Measurements from ENCODE around the gene NFX1.
A peak's percentile ranks its signal among the peaks of the same experiment; 100 is the strongest.
"Not testable (repeated sequence)": the region's sequence is repeated elsewhere in the genome, so short reads cannot be mapped to it uniquely, and the experiment has no call there.

NFX1 gene

DNA sequence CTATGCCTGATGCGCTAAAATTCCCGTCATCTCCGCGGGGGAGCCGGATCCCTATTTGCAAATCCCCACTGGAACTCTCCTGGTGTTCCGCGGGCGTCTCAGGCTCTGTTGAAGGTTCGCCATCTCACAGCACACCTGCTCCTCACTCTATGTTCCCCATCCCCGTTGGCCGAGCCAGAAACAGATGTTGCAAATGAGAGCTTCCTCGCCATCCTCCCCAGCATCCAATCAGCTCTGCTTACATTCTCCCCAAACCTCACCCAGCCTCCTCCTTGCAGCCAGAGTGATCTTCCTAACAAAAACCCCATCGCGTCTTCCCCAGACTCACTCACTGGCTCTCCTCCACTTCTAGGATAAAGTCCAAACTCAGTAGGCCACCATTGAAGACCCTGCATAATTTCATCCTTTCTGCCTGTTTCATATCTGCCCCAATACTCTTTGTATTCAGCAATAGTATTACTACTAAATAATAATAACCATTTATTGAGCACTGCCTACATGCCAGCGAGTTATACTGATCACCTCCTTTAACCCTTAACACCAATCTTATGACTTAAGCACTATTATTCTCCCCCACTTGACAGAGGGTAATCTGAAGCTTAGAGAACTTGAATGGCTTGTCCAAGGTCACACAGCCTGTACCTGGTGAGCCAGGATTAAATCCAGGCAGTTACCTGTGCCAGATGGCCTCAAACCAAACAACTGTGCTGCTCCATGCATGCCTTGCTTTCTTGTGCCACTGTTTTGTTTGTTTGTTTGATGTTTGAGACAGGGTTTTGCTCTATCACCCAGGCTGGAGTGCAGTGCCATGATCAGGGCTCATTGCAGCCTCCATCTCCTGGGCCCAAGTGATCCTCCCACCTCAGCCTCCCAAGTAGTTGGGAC lies 98.0 kb downstream of the NFX1 start:
- DNase-seq (ENCODE audit: low spot score) = no peak

GRCh38 chr9:33391111-33391771 lies 100.9 kb downstream of the NFX1 start:
- DNase-seq (ENCODE audit: low spot score) = not testable (repeated sequence)

DNA sequence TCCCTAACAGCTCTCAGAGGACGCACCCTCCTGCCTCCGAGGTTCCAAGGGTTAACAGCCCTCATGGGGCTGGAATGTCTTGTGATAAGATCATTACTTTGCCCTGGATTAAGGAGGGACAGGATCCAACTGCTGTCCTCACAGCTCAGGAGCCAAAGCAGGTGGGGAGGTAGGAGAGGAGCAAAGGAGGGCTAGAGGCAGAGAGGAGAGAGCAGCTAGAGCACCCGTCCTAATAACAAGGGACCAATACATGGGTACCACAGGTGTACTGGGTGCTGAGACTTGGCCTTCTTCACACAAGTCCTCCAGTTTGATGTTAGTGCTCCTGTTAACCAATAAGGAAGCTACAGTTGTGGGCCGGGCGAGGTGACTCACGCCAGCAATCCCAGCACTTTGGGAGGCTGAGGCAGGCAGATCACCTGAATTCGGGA lies 102.3 kb downstream of the NFX1 start:
- not testable (repeated sequence) for DNase-seq (ENCODE audit: low spot score)

DNA sequence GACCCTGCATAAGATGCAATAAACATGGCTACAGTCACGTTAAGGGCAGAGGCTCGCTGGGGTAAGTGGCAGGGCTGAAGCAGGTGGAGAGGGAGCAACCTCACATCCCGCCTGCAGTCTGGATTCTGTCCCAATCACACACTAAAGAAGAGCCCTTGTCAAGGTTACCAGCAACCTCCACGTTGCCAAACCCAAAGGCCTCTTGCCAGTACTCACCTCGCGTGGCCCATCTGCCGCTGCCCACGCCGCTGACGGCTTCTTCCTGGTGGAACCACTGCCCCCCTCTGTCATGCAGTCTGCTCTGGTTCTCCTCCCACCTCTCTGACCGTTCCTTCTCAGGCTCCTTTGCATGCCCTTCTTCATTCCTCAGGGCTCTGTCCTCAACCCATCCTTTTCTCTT lies 103.3 kb downstream of the NFX1 start:
- DNase-seq (ENCODE audit: low spot score) = no peak

DNA sequence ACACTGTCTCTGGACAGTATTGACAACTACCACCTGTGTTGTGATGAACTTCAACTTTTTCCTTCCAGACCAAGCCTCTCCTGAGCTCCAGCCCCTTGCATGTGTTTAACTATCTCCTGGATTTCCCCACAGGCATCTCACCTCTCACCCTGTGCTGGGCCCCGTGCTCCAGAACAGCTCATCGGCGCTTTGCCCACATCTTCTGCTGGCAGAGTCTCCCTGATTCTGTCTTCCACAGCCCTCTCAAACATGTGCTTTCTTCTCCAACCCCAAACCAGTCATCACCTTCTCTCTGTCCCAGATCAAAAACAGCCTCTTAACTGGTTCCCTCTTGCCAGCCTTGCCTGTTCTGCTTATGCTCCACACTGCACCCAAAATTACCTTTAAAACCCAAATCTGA lies 103.7 kb downstream of the NFX1 start:
- DNase-seq (ENCODE audit: low spot score) = not testable (repeated sequence)

DNA sequence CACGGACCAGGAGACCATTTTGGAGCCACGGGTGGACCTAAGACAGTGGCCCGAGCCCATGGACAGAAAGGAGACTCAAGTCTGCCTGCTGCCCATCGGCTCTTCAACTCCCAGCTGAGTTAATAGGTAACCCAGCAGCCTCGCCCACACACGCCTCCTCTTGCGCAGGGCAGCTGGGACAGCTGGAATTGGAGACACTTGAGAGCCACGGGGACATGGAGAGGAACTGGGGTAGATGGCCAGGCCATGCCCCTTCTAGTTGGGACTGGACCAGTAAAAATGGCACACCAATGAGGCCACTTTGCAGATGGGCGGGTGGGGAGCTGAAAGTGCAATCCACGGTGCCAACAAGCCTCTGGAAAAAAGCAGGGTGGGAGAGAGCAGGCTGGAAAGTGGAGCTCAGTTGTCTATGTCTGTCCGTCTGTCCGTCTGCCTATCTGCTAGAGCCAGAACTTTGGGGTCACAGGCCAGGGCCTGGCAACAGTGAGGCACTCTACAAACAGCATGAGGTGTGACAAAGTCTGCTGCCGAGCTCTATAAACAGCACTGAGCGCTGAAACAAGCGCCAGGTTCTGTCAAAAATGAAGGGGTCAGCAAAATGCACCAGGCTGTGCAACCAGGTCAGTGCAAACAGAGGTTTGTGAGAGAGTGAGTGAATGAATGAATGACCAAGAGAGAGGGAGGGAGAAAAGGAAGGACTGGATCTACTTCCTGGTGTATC lies 105.0 kb downstream of the NFX1 start:
- DNase-seq (ENCODE audit: low spot score) = not testable (repeated sequence)

- not testable (repeated sequence) for DNase-seq (ENCODE audit: low spot score)
These were observed 107.5 kb downstream of the NFX1 start for GRCh38 chr9:33397801-33398200.

DNA sequence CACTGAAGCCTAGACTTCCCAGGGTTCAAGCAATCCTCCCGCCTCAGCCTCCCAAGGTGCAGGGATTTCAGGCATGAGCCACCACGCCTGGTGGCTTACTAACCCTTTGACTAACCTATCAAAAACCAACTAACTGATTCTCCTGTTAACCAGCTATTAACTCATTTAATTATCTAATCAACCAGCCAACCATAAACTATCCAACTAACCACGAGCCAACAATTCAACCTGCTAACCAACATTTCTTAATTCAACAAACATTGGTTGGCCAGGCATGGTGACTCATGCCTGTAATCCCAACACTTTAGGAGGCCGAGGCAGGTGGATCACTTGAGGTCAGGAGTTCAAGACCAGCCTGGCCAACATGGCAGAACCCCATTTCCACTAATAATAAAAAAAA lies 108.7 kb downstream of the NFX1 start:
- DNase-seq (ENCODE audit: low spot score) = not testable (repeated sequence)

GRCh38 chr9:33401809-33402208 lies 111.5 kb downstream of the NFX1 start:
- not testable (repeated sequence) for DNase-seq (ENCODE audit: low spot score)

DNA sequence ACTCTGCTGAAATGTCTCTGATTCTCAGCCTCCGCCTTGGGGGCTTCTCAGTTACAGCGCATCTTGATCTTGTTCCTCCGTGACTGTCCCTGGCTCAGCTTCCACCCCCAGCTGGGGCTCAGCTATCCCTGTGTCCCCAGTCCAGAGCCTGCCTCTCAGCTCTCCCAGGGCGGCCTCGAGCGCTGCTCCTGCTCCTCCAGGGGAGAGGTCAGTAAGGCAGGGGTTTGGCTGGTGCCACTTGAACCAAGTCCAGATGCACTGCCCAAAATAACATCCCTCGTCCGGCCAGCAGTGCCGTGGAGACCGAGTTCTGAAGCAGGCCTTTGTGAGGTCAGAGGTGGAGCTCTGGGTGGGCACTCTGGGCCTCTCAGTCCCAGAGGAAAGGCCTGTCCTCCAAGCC lies 112.1 kb downstream of the NFX1 start, which contains the start of gene AQP7:
TSS of gene AQP7 (minus strand) at position 198 of the 400 bp plus-strand sequence. CDS start 1,306 bp downstream, outside the sequence.
- not testable (repeated sequence) for DNase-seq (ENCODE audit: low spot score)

DNA sequence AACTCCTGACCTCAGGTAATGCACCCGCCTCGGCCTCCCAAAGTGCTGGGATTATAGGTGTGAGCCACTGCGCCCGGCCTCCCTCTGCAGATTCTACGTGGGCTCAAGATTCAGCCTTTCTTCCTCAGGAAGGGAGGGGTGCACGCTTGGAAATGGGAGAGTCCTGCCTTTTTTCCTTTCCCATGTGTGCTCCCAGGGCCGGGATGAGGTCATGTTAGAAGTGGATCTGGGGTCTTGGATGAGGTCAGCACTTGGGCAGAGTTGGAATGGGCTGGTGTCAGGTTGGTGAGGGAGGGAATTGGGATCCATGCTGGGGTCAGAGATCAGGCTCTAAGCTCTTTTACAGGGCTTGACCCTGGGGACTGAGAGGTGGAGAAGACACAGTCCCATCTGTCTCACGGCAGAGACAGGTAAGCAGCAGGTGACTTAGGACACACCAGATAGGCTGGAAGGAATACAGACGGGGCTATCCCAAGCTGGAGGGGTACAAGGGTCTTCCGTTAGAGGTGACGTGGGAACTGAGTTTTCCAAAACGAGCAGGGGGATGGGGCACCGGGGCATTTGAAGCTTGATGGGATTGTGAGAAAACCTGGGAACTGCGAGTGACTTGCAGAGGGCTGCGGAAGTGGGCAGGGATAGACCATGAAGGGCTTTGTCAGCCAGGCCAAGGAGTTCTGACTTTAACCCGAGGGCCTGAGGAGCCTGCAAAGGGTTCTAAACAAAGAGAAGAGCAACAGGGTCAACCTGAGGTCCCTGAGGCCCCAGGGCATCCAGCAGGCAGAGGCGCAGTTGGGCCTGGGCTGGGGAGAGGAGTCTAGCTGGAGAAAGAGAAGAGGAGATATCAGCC lies 113.8 kb downstream of the NFX1 start:
- no peak for DNase-seq (ENCODE audit: low spot score)

- no peak for DNase-seq (ENCODE audit: low spot score)
These were observed 114.6 kb downstream of the NFX1 start for GRCh38 chr9:33404788-33405362.

- no peak for DNase-seq (ENCODE audit: low spot score)
These were observed 116.7 kb downstream of the NFX1 start for GRCh38 chr9:33407061-33407460.

DNA sequence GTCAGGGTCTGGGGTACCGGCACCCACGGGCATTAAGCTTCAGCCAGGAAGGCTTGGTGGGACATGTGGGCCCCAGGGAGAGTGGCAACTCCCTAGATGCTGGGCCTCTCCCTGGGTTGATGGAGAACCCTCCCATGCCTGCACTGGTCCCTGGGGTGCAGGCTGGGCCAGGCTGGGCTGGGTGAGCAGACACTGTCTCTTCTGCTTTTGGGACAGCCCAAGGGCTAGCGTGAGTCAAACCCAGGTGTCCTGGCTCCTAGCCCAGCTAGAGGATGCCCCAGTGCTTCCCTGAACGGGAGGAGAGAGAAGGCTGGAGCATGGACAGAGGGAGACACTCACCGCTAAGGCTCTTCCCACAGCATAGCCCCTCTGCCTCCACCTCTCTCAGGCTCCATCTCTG lies 117.8 kb downstream of the NFX1 start:
- no peak for DNase-seq (ENCODE audit: low spot score)

- no peak for DNase-seq (ENCODE audit: low spot score)
These were observed 124.0 kb downstream of the NFX1 start for GRCh38 chr9:33414268-33414667.

DNA sequence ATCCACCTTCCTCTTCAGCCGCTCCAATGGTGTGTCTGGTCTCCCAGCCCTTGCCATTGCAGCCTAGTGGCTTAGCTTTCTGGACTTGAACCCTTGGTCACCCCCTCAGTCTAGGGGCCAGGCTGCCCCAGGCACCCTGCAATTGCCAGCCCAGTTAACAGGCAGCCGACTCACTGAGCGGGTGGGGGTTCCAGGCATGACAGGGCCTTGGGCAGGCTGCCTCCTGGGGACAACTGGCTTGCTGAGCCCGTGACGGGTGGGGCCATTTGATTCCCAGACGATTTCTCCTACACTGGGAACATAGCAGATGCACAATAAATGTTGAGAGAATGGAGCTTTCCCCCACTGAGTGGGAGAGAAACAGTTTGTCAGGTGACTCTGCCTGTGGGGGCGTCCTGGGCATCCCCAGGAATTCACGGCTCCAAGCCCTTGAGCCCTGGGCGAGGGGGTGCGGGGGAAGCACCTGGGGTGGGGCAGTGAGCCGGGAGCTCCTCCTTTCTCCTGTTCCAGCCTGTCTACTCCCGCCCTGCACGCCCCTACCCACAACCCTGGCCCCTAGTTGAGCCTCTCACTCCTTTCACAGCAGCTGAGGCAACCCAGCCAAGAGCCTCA lies 124.7 kb downstream of the NFX1 start:
- DNase-seq (ENCODE audit: low spot score) = no peak

- DNase-seq (ENCODE audit: low spot score) = peak; percentile 91
These were observed 125.3 kb downstream of the NFX1 start for GRCh38 chr9:33415501-33416038.

- DNase-seq (ENCODE audit: low spot score) = peak; percentile 67
These were observed 126.7 kb downstream of the NFX1 start for GRCh38 chr9:33416996-33417395.

DNA sequence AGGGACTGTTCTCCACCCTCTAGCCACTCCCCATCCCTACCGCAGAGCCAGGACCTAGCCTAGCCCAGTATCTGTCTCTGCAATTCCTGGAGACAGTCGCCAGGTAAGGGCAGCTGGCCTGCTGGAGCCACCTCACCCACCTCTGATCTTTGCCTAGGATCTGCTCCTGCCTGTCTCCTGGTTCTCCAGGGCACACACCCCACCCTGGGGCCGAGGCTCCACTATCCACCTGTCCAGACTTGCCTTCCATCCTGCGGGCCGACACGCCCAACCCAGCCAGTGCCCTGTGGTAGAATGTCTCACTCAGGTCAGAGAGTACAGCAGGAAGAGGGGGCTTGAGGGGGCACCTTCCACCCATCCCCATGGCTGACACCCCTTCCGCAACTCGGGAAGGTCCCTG lies 127.8 kb downstream of the NFX1 start:
- DNase-seq (ENCODE audit: low spot score) = no peak

DNA sequence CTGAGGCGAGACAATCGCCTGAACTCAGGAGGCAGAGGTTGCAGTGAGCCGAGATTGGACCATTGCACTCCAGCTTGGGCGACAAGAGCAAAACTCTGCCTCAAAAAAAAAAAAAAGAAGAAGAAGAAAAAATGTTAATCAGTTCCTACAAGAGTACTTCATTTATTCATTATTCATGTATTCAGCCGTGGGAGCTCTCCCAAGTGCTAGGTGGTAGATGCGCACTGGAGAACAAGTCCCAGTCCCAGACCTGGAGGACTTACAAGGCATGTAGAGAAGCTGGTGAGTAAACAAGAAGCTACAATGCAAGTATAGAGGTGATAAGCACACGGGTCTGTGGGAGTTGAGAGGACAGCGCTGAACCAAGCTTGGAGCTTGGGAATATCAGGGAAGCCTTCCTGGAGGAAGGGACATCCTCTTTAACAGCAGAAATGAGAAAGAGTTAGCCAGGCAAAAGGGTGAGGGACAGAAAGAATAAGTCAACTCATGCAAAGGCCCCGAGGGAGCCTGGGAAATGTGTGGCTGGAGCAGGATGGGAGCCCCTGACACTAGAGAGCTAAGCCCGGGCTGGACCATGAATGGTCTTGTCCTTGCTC lies 129.5 kb downstream of the NFX1 start:
- DNase-seq (ENCODE audit: low spot score) = no peak

All from CD4-positive, alpha-beta T cell treated with Interleukin-15 for 4 hours (primary cell).